ENCODE measurements around the gene PCTP.

Gene PCTP

GRCh38 chr17:55758171-55758570 lies 7.3 kb downstream of the PCTP start:
- DNase-seq = no peak

GRCh38 chr17:55760643-55761355 lies 9.9 kb downstream of the PCTP start:
- no peak for DNase-seq

GRCh38 chr17:55762086-55762858 lies 11.4 kb downstream of the PCTP start:
- DNase-seq = no peak

- DNase-seq = no peak
Measured at GRCh38 chr17:55763856-55764255, 13.0 kb downstream of the PCTP start.

- DNase-seq = no peak
Measured at GRCh38 chr17:55764610-55765009, 13.8 kb downstream of the PCTP start.

- DNase-seq = no peak
Measured at GRCh38 chr17:55765472-55765871, 14.6 kb downstream of the PCTP start.

GRCh38 chr17:55768936-55769624 lies 18.2 kb downstream of the PCTP start:
- no peak for DNase-seq

GRCh38 chr17:55769625-55770000 lies 18.8 kb downstream of the PCTP start:
- DNase-seq = no peak

- peak in 1 of 2 donors; percentile 39 for DNase-seq
Measured at GRCh38 chr17:55770196-55770870, 19.5 kb downstream of the PCTP start.

GRCh38 chr17:55772086-55772485 lies 21.2 kb downstream of the PCTP start:
- no peak for DNase-seq

- no peak for DNase-seq
Measured at GRCh38 chr17:55773671-55774070, 22.8 kb downstream of the PCTP start.

GRCh38 chr17:55774846-55775271 lies 24.0 kb downstream of the PCTP start:
- DNase-seq = no peak

- no peak for DNase-seq
Measured at GRCh38 chr17:55776271-55776670, 25.4 kb downstream of the PCTP start.

- no peak for DNase-seq
Measured at GRCh38 chr17:55777471-55777971, 26.7 kb downstream of the PCTP start.

GRCh38 chr17:55778389-55779118 lies 27.7 kb downstream of the PCTP start:
- no peak for DNase-seq

GRCh38 chr17:55783684-55784245 lies 32.9 kb downstream of the PCTP start:
- DNase-seq = no peak

- no peak for DNase-seq
Measured at GRCh38 chr17:55784666-55785065, 33.8 kb downstream of the PCTP start.

- DNase-seq = no peak
Measured at GRCh38 chr17:55785181-55785580, 34.3 kb downstream of the PCTP start.

- no peak for DNase-seq
Measured at GRCh38 chr17:55793272-55793671, 42.4 kb downstream of the PCTP start.

- no peak for DNase-seq
Measured at GRCh38 chr17:55794725-55795482, 44.1 kb downstream of the PCTP start.

All from hippocampal formation (tissue), 2 donors.